H7 (cell line): ENCODE results near the gene ZC3HAV1L. TPM values are rescaled to one million over a fixed set of nuclear protein-coding genes. Genes with fewer than 3 reads are reported as not detected.

Experiments used
- total RNA-seq: library from RNA; depleted of rRNA; stranded (reverse); fragments of >200 nt; shearing (Covaris generic); gene quantifications from 2 replicates; pipeline ENCODE4 v1.2.3, GENCODE V29; 2014; rRNA removed

Gene ZC3HAV1L
- total RNA-seq, 1 experiment from 2014 or later = 1.7 TPM

Other genes starting within 250 kb of the ZC3HAV1L start
- not detected in 2 replicates for gene TMEM213, start 238.0 kb downstream of the ZC3HAV1L start, total RNA-seq
- 0.42 and 0.59 TPM in 2 replicates for gene ATP6V0A4, start 237.8 kb downstream of the ZC3HAV1L start, total RNA-seq
- 6.0 and 6.4 TPM in 2 replicates for gene KIAA1549, start 54.7 kb downstream of the ZC3HAV1L start, total RNA-seq
- 27.1 and 30.9 TPM in 2 replicates for gene ZC3HAV1, start 73.7 kb upstream of the ZC3HAV1L start, total RNA-seq
- 6.5 and 10.1 TPM in 2 replicates for gene UBN2, start 195.2 kb upstream of the ZC3HAV1L start, total RNA-seq